ENCODE results near the gene ZNF837.

Gene ZNF837

GRCh38 chr19:58386576-58387337 is 5.9 kb upstream of the ZNF837 start, which contains the start of gene RPS5:
Gene RPS5, plus strand, starts transcription at chr19:58387269. Its CDS starts 869 bp downstream, at chr19:58388138.
- DNase-seq (ENCODE audit: extremely low read depth, insufficient read length): peak; percentile 92

GRCh38 chr19:58385891-58386575 is 5.2 kb upstream of the ZNF837 start:
- no peak for TF ChIP-seq CTCF (IDR thresholded peaks at IDR 0.05; ENCODE audit: insufficient read depth, low read length, poor library complexity, severe bottlenecking)
- peak overlapping the region; percentile 80 for H3K4me3 ChIP-seq (replicated peaks; ENCODE audit: low read depth, low read length)
- DNase-seq (ENCODE audit: extremely low read depth, insufficient read length): peak; percentile 76

More at GRCh38 chr19:58386576-58387337, 5.9 kb upstream of the ZNF837 start, which contains the start of gene RPS5:
- Histone ChIP-seq H3K4me3 (replicated peaks; ENCODE audit: low read depth, low read length) (peak within 1 kb of the TSS; percentile 80), H3K36me3 (ENCODE audit: control insufficient read depth, insufficient read depth, low read length) (peaks cover 9% of the 10 kb centered on the region), H3K27me3 (replicated peaks; ENCODE audit: control insufficient read depth, insufficient read depth, low read length) (no peaks in the 10 kb centered on the region)
- TF ChIP-seq CTCF (IDR thresholded peaks at IDR 0.05; ENCODE audit: insufficient read depth, low read length, poor library complexity, severe bottlenecking): no peak

GRCh38 chr19:58385313-58385890 is 4.6 kb upstream of the ZNF837 start:
- H3K4me3 ChIP-seq (replicated peaks; ENCODE audit: low read depth, low read length): peak overlapping the region; percentile 80
- H3K27me3 ChIP-seq (replicated peaks; ENCODE audit: control insufficient read depth, insufficient read depth, low read length): no peaks in the 10 kb centered on the region
- DNase-seq (ENCODE audit: extremely low read depth, insufficient read length): no peak
- no peak for TF ChIP-seq CTCF (IDR thresholded peaks at IDR 0.05; ENCODE audit: insufficient read depth, low read length, poor library complexity, severe bottlenecking)
- peaks cover 6% of the 10 kb centered on the region for H3K36me3 ChIP-seq (ENCODE audit: control insufficient read depth, insufficient read depth, low read length)

More at GRCh38 chr19:58385891-58386575, 5.2 kb upstream of the ZNF837 start:
- Histone ChIP-seq H3K36me3 (ENCODE audit: control insufficient read depth, insufficient read depth, low read length) (peaks cover 9% of the 10 kb centered on the region), H3K27me3 (replicated peaks; ENCODE audit: control insufficient read depth, insufficient read depth, low read length) (no peaks in the 10 kb centered on the region)

- Histone ChIP-seq H3K27me3 (replicated peaks; ENCODE audit: control insufficient read depth, insufficient read depth, low read length) (no peaks in the 10 kb centered on the region), H3K36me3 (ENCODE audit: control insufficient read depth, insufficient read depth, low read length) (peaks cover 1% of the 10 kb centered on the region; the same call in 1 of the 2 replicates), H3K4me3 (replicated peaks; ENCODE audit: low read depth, low read length) (no peak overlapping the region)
- no peak for TF ChIP-seq CTCF (IDR thresholded peaks at IDR 0.05; ENCODE audit: insufficient read depth, low read length, poor library complexity, severe bottlenecking)
- DNase-seq (ENCODE audit: extremely low read depth, insufficient read length): no peak
These were observed 2.3 kb upstream of the ZNF837 start for GRCh38 chr19:58382997-58383603.

GRCh38 chr19:58381460-58382212 is 806 bp upstream of the ZNF837 start:
- no peaks in the 10 kb centered on the region for H3K27me3 ChIP-seq (replicated peaks; ENCODE audit: control insufficient read depth, insufficient read depth, low read length)
- no peak for TF ChIP-seq CTCF (IDR thresholded peaks at IDR 0.05; ENCODE audit: insufficient read depth, low read length, poor library complexity, severe bottlenecking)

More at GRCh38 chr19:58381460-58382212, 806 bp upstream of the ZNF837 start:
- no peaks in the 10 kb centered on the region; the same call in 1 of the 2 replicates for H3K36me3 ChIP-seq (ENCODE audit: control insufficient read depth, insufficient read depth, low read length)
- peak overlapping the region; percentile 77 for H3K4me3 ChIP-seq (replicated peaks; ENCODE audit: low read depth, low read length)
- no peak for DNase-seq (ENCODE audit: extremely low read depth, insufficient read length)

All from GM06990 (cell line).